HL-60 (cell line): ENCODE measurements around the gene ZNF827.

ENCODE experiments used
- DNase-seq, 2 experiments: peaks; one replicate each; pipeline ENCODE4 v3.0.0-alpha.2; 2010 to 2020; ENCODE audit warnings: low read depth in 1 of 2, low spot score in 1 of 2
- H3K27ac ChIP-seq: fragments of 250-450 bp; sonication (Bioruptor Pico); replicated peaks from 2 replicates; pipeline ENCODE4 v1.5.1; 2020; ENCODE audit warnings: mild to moderate bottlenecking, moderate library complexity
- H3K27me3 ChIP-seq: fragments of 250-450 bp; sonication (Bioruptor Pico); 2 replicates; pipeline ENCODE4 v1.5.1; 2021; ENCODE audit warnings: mild to moderate bottlenecking, moderate library complexity; ENCODE audit not compliant: insufficient read depth, poor library complexity, severe bottlenecking
- H3K4me3 ChIP-seq: replicated peaks from 2 replicates; pipeline ENCODE4 v1.5.1; 2011; ENCODE audit warnings: mild to moderate bottlenecking, control low read depth, low read length; ENCODE audit not compliant: insufficient read depth
- CTCF ChIP-seq: IDR thresholded peaks from one replicate; pipeline ENCODE4 v1.5.1; 2011; ENCODE audit warnings: low read length, control low read depth, inconsistent platforms; ENCODE audit not compliant: insufficient read depth
- GABPA ChIP-seq: IDR thresholded peaks from 2 replicates; pipeline ENCODE4 v1.6.1; 2012; ENCODE audit warnings: low read depth
- POLR2AphosphoS5 ChIP-seq: IDR thresholded peaks from 2 replicates; pipeline ENCODE4 v1.6.1; 2012; ENCODE audit warnings: low read depth
- REST ChIP-seq: IDR thresholded peaks from 2 replicates; pipeline ENCODE4 v1.6.1; 2012; ENCODE audit warnings: low read depth; ENCODE audit not compliant: insufficient replicate concordance
- SPI1 ChIP-seq: IDR thresholded peaks from 2 replicates; pipeline ENCODE4 v1.6.1; 2012; ENCODE audit warnings: low read depth, mild to moderate bottlenecking, borderline replicate concordance

The ZNF827 gene

DNA sequence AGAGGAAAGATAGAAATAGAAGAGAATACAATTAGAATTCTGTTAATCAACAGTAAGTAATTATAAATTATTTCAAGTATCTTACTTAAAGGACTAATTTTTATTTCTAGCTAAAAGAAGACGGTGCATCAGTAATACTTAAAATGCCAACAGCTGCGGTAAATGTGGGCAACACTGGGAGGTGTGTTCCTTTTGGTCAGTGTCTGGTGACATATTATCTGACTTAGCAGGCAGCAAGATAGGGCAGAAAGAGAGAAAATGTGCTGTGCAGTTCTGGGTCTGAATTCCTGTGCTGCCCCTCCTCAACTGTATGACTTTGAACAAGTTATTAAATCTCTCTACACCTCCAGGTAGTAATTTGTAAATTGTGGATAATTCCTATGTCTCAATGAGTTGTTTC lies 120.6 kb downstream of the ZNF827 start:
- no peak for DNase-seq
- TF ChIP-seq SPI1 (no peak), GABPA (no peak), REST (no peak), POLR2AphosphoS5 (no peak), CTCF (no peak)
- Histone ChIP-seq H3K4me3 (no peak overlapping the region), H3K27ac (no peak overlapping the region), H3K27me3 (no peaks in the 10 kb centered on the region)

GRCh38 chr4:145816091-145816490 lies 122.5 kb downstream of the ZNF827 start:
- Histone ChIP-seq H3K4me3 (no peak overlapping the region), H3K27ac (no peak overlapping the region), H3K27me3 (no peaks in the 10 kb centered on the region)
- DNase-seq = no peak
- no peak for TF ChIP-seq CTCF
- no peak for TF ChIP-seq GABPA
- no peak for TF ChIP-seq POLR2AphosphoS5
- TF ChIP-seq REST = no peak
- TF ChIP-seq SPI1 = no peak

GRCh38 chr4:145815626-145816025 lies 123.0 kb downstream of the ZNF827 start:
- no peak for TF ChIP-seq REST
- no peak for DNase-seq
- H3K27ac ChIP-seq = no peak overlapping the region
- H3K27me3 ChIP-seq = no peaks in the 10 kb centered on the region
- H3K4me3 ChIP-seq = no peak overlapping the region
